A549 (cell line): Measurements from ENCODE around the gene CFAP61.

Experiments
- CEBPB ChIP-seq, 2 experiments: fragments of >200 bp in 1 of 2; sonication (Bioruptor Twin) in 1 of 2; formaldehyde crosslinking in 1 of 2; IDR thresholded peaks; 2 replicates each; pipeline ENCODE4 v1.6.1; 2012 to 2016
- ELK1 ChIP-seq: fragments of 150-350 bp; IDR thresholded peaks from 2 replicates; pipeline ENCODE4 v1.6.1; 2014; ENCODE audit warnings: low read depth, mild to moderate bottlenecking, low read length
- FOXS1 ChIP-seq: fragments of 250-450 bp; sonication (Bioruptor Pico); IDR thresholded peaks from 2 replicates; pipeline ENCODE4 v1.5.0; 2020; ENCODE audit warnings: mild to moderate bottlenecking, moderate library complexity
- RFX5 ChIP-seq: fragments of 450-650 bp; IDR thresholded peaks from 2 replicates; pipeline ENCODE4 v1.7.1; 2014; ENCODE audit warnings: antibody characterized with exemption, mild to moderate bottlenecking, moderate library complexity
- TF ChIP-seq, protein P1 (sequence below): fragments of >200 bp; sonication (Bioruptor Twin); formaldehyde crosslinking; IDR thresholded peaks from 3 replicates; pipeline ENCODE4 v1.5.1; 2016
- TF ChIP-seq, protein P2 (sequence below): IDR thresholded peaks from 2 replicates; pipeline ENCODE4 v1.6.1; 2012
- TF ChIP-seq, protein P3 (sequence below): IDR thresholded peaks from 2 replicates; pipeline ENCODE4 v1.6.1; 2012
- TF ChIP-seq, protein P4 (sequence below): fragments of 200-600 bp; sonication (generic); IDR thresholded peaks from 2 replicates; pipeline ENCODE4 v1.6.1; 2016; ENCODE audit warnings: antibody characterized with exemption, mild to moderate bottlenecking, moderate library complexity

DNA sequence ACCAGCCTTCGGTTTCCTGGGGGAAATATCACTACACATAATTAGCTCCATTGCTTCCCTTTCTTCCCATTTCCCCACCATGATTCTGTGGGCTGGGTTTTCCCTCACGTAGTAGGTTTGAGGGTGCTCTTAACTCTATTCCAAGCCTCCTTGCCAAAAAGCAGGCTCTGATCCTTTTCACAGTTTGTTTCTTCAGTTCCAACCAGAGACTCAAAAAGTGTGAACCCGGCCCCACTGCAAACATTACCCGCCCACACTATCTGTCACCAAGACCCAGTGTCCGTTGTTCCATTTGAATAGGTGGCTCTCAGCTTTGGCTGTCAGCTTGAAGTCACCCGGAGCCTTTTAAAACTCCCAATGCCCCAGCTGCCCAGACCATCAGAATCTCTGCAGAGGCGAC lies 47.0 kb upstream of the CFAP61 start:
- TF ChIP-seq ELK1 (no peak), FOXS1 (CRISPR knock-in tag) (no peak), CEBPB (IDR thresholded peaks at IDR 0.05) (no peak), RFX5 (no peak)
- TF ChIP-seq, protein P1, sequence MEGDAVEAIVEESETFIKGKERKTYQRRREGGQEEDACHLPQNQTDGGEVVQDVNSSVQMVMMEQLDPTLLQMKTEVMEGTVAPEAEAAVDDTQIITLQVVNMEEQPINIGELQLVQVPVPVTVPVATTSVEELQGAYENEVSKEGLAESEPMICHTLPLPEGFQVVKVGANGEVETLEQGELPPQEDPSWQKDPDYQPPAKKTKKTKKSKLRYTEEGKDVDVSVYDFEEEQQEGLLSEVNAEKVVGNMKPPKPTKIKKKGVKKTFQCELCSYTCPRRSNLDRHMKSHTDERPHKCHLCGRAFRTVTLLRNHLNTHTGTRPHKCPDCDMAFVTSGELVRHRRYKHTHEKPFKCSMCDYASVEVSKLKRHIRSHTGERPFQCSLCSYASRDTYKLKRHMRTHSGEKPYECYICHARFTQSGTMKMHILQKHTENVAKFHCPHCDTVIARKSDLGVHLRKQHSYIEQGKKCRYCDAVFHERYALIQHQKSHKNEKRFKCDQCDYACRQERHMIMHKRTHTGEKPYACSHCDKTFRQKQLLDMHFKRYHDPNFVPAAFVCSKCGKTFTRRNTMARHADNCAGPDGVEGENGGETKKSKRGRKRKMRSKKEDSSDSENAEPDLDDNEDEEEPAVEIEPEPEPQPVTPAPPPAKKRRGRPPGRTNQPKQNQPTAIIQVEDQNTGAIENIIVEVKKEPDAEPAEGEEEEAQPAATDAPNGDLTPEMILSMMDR: no peak
- TF ChIP-seq, protein P2, sequence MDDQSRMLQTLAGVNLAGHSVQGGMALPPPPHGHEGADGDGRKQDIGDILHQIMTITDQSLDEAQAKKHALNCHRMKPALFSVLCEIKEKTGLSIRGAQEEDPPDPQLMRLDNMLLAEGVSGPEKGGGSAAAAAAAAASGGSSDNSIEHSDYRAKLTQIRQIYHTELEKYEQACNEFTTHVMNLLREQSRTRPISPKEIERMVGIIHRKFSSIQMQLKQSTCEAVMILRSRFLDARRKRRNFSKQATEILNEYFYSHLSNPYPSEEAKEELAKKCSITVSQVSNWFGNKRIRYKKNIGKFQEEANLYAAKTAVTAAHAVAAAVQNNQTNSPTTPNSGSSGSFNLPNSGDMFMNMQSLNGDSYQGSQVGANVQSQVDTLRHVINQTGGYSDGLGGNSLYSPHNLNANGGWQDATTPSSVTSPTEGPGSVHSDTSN: no peak
- TF ChIP-seq, protein P3, sequence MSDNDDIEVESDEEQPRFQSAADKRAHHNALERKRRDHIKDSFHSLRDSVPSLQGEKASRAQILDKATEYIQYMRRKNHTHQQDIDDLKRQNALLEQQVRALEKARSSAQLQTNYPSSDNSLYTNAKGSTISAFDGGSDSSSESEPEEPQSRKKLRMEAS: no peak
- TF ChIP-seq, protein P4, sequence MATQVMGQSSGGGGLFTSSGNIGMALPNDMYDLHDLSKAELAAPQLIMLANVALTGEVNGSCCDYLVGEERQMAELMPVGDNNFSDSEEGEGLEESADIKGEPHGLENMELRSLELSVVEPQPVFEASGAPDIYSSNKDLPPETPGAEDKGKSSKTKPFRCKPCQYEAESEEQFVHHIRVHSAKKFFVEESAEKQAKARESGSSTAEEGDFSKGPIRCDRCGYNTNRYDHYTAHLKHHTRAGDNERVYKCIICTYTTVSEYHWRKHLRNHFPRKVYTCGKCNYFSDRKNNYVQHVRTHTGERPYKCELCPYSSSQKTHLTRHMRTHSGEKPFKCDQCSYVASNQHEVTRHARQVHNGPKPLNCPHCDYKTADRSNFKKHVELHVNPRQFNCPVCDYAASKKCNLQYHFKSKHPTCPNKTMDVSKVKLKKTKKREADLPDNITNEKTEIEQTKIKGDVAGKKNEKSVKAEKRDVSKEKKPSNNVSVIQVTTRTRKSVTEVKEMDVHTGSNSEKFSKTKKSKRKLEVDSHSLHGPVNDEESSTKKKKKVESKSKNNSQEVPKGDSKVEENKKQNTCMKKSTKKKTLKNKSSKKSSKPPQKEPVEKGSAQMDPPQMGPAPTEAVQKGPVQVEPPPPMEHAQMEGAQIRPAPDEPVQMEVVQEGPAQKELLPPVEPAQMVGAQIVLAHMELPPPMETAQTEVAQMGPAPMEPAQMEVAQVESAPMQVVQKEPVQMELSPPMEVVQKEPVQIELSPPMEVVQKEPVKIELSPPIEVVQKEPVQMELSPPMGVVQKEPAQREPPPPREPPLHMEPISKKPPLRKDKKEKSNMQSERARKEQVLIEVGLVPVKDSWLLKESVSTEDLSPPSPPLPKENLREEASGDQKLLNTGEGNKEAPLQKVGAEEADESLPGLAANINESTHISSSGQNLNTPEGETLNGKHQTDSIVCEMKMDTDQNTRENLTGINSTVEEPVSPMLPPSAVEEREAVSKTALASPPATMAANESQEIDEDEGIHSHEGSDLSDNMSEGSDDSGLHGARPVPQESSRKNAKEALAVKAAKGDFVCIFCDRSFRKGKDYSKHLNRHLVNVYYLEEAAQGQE: no peak
